BLaER1 (cell line): Measurements from ENCODE around the gene TTC6.

Experiments used
- H3K27ac ChIP-seq: shearing (Covaris generic); formaldehyde crosslinking; 2 replicates; pipeline ENCODE4 v1.8.1; 2022
- H3K27me3 ChIP-seq: shearing (Covaris generic); formaldehyde crosslinking; 2 replicates; pipeline ENCODE4 v1.8.1; 2022
- H3K36me3 ChIP-seq: shearing (Covaris generic); formaldehyde crosslinking; 2 replicates; pipeline ENCODE4 v1.8.1; 2022
- H3K4me1 ChIP-seq: shearing (Covaris generic); formaldehyde crosslinking; 2 replicates; pipeline ENCODE4 v1.8.1; 2022
- H3K4me2 ChIP-seq: shearing (Covaris generic); formaldehyde crosslinking; 2 replicates; pipeline ENCODE4 v1.8.1; 2022
- H3K4me3 ChIP-seq: shearing (Covaris generic); formaldehyde crosslinking; 2 replicates; pipeline ENCODE4 v1.8.1; 2022
- H3K9ac ChIP-seq: shearing (Covaris generic); formaldehyde crosslinking; 2 replicates; pipeline ENCODE4 v1.8.1; 2022
- H3K9me3 ChIP-seq: shearing (Covaris generic); formaldehyde crosslinking; 2 replicates; pipeline ENCODE4 v1.8.1; 2022
- H4K20me1 ChIP-seq: shearing (Covaris generic); formaldehyde crosslinking; 2 replicates; pipeline ENCODE4 v1.8.1; 2022
- Cebpa-rat ChIP-seq: shearing (Covaris generic); IDR thresholded peaks from 2 replicates; pipeline ENCODE4 v1.8.1; 2022

The TTC6 gene

DNA sequence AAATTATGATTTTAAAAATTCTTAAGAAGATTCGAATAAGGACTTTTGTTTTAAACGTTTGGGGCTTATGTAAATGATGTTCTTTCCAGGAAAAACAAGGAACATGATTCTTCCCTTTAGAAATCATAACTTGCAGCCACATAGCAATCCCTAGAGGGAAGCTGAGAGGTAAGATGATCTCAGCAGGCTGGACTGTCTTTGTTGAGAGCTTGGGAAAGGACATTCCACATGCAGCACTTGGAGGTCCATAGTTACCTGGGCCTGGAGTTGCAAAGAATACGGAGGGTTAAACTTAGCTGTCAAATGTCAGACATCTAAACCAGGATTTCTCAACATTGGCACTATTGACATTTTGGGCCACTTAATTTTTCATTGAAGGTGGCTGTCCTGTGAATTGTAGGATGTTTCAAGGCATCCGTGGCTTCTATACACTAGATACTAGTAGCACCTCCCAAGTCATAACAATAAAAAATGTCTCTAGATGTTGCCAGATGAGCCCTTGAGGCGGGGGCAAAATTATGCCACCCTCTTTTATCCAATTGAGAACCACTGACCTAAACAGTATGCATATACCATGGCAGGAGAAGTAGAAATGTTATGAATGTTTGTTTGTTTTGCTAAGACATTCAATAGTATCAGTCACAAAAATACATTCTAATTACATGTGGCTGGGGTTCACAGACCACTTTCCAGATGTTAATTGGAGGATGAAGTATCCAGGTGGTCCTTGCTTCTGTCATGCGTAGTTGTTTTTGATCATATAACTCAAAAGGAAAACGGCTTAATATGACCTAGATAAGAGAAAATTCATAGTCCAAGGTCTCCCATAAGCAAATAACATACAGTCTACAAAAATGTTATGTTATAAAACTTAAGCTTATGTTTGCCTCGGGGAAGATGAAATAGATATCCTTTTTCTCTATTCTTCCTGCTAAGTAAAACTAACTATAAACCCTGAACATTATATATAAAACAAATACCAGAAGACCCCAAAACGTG is 30.5 kb downstream of the TTC6 start:
- Histone ChIP-seq H3K4me3 (no peak overlapping the region), H4K20me1 (no peaks in the 10 kb centered on the region), H3K9me3 (peaks cover 8% of the 10 kb centered on the region), H3K27me3 (no peaks in the 10 kb centered on the region), H3K4me1 (no peaks in the 10 kb centered on the region), H3K27ac (no peak overlapping the region), H3K36me3 (no peaks in the 10 kb centered on the region), H3K4me2 (no peak overlapping the region), H3K9ac (no peak overlapping the region)
- TF ChIP-seq Cebpa-rat = no peak

- Histone ChIP-seq H3K4me3 (no peak overlapping the region), H3K4me2 (no peak overlapping the region), H3K27me3 (no peaks in the 10 kb centered on the region), H3K27ac (no peak overlapping the region), H3K9me3 (0 out of 2 replicates have a peak, but pooled peaks cover 4% of the 10 kb centered on the region), H4K20me1 (no peaks in the 10 kb centered on the region), H3K4me1 (no peaks in the 10 kb centered on the region), H3K36me3 (no peaks in the 10 kb centered on the region), H3K9ac (no peak overlapping the region)
- TF ChIP-seq Cebpa-rat = no peak
These were observed 41.9 kb downstream of the TTC6 start for GRCh38 chr14:37637341-37637740.

DNA sequence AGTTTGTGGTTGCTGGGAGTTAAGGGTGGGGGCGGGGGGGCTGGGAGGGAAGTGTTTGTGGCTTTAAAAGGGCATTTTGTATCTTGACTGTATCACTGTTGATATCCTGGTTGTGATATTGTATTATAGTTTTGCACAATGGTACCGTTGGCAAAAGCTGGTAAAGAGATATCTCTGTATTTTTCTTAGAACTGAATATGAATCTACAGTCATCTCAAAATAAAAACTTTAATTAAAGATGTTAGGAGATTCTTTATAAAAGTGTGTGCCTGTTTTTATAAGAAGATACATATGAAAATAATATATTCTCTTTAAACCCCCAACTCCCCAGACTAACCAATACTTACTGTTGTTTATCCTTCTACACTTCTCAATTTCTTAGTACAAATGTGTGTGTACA is 43.2 kb downstream of the TTC6 start:
- Histone ChIP-seq H3K4me3 (no peak overlapping the region), H3K9ac (no peak overlapping the region), H3K27ac (no peak overlapping the region), H3K27me3 (no peaks in the 10 kb centered on the region), H3K4me2 (no peak overlapping the region), H4K20me1 (no peaks in the 10 kb centered on the region), H3K4me1 (no peaks in the 10 kb centered on the region), H3K9me3 (no peaks in the 10 kb centered on the region), H3K36me3 (no peaks in the 10 kb centered on the region)
- TF ChIP-seq Cebpa-rat = no peak

- H3K27ac ChIP-seq = no peak overlapping the region
- no peaks in the 10 kb centered on the region for H4K20me1 ChIP-seq
- no peak overlapping the region for H3K4me3 ChIP-seq
- no peak overlapping the region for H3K4me2 ChIP-seq
- H3K9me3 ChIP-seq = no peaks in the 10 kb centered on the region
- no peak for TF ChIP-seq Cebpa-rat
- H3K27me3 ChIP-seq = no peaks in the 10 kb centered on the region
- no peaks in the 10 kb centered on the region for H3K4me1 ChIP-seq
- no peak overlapping the region for H3K9ac ChIP-seq
- H3K36me3 ChIP-seq = no peaks in the 10 kb centered on the region
These were observed 45.7 kb downstream of the TTC6 start for GRCh38 chr14:37641117-37641516.

GRCh38 chr14:37642125-37642524 is 46.7 kb downstream of the TTC6 start:
- Histone ChIP-seq H3K4me1 (no peaks in the 10 kb centered on the region), H3K36me3 (no peaks in the 10 kb centered on the region), H4K20me1 (no peaks in the 10 kb centered on the region), H3K9ac (no peak overlapping the region), H3K27me3 (no peaks in the 10 kb centered on the region), H3K9me3 (no peaks in the 10 kb centered on the region), H3K27ac (no peak overlapping the region), H3K4me3 (no peak overlapping the region), H3K4me2 (no peak overlapping the region)
- no peak for TF ChIP-seq Cebpa-rat

GRCh38 chr14:37643701-37644100 is 48.3 kb downstream of the TTC6 start:
- no peak overlapping the region for H3K4me2 ChIP-seq
- H3K36me3 ChIP-seq = no peaks in the 10 kb centered on the region
- H3K27me3 ChIP-seq = no peaks in the 10 kb centered on the region
- H3K4me1 ChIP-seq = no peaks in the 10 kb centered on the region
- TF ChIP-seq Cebpa-rat = no peak
- no peak overlapping the region for H3K27ac ChIP-seq
- H4K20me1 ChIP-seq = no peaks in the 10 kb centered on the region
- H3K4me3 ChIP-seq = no peak overlapping the region
- no peak overlapping the region for H3K9ac ChIP-seq
- no peaks in the 10 kb centered on the region for H3K9me3 ChIP-seq
